ENCODE data around the gene KIF6.

DNA sequence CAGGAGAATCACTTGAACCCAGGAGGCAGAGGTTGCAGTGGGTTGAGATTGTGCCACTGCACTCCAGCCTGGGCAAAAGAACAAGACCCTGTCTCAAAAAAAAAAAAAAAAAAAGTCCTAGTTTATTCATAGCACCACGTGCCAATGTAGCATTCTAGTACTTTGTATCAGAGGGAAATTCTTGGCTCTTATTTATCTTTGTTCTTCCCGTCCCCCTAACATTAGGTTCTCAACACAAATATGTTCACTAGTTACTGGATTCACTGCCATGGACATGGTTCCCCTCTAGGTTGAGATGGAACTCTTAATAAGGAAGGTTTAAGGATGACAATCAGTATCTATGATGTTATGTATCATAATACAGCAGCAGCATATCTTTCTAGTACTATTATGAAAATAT, 178.5 kb downstream of the KIF6 start:
- TF ChIP-seq POLR2A (IDR thresholded peaks at IDR 0.05): no peak
- TF ChIP-seq, protein P1, sequence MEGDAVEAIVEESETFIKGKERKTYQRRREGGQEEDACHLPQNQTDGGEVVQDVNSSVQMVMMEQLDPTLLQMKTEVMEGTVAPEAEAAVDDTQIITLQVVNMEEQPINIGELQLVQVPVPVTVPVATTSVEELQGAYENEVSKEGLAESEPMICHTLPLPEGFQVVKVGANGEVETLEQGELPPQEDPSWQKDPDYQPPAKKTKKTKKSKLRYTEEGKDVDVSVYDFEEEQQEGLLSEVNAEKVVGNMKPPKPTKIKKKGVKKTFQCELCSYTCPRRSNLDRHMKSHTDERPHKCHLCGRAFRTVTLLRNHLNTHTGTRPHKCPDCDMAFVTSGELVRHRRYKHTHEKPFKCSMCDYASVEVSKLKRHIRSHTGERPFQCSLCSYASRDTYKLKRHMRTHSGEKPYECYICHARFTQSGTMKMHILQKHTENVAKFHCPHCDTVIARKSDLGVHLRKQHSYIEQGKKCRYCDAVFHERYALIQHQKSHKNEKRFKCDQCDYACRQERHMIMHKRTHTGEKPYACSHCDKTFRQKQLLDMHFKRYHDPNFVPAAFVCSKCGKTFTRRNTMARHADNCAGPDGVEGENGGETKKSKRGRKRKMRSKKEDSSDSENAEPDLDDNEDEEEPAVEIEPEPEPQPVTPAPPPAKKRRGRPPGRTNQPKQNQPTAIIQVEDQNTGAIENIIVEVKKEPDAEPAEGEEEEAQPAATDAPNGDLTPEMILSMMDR (IDR thresholded peaks at IDR 0.05): no peak
- no peak for TF ChIP-seq POLR2AphosphoS5 (IDR thresholded peaks at IDR 0.05)
